HEK293 (cell line): Measurements from ENCODE around the gene KPNA6.
A peak's percentile ranks its signal among the peaks of the same experiment; 100 is the strongest.

Experiments used
- BCL11A ChIP-seq: fragments of 450-650 bp; formaldehyde crosslinking; IDR thresholded peaks from 2 replicates; pipeline ENCODE4 v1.5.1; 2016; ENCODE audit warnings: low read depth, missing biosample characterization, missing genetic modification characterization
- IKZF3 ChIP-seq: fragments of 450-650 bp; IDR thresholded peaks from 2 replicates; pipeline ENCODE4 v1.5.0; 2018; ENCODE audit warnings: missing biosample characterization, mild to moderate bottlenecking, missing genetic modification characterization, moderate library complexity
- KLF1 ChIP-seq: fragments of 450-650 bp; formaldehyde crosslinking; IDR thresholded peaks from 2 replicates; pipeline ENCODE4 v1.5.1; 2016; ENCODE audit warnings: missing biosample characterization, missing genetic modification characterization
- KLF9 ChIP-seq: fragments of 450-650 bp; formaldehyde crosslinking; IDR thresholded peaks from 2 replicates; pipeline ENCODE4 v1.5.1; 2016; ENCODE audit warnings: missing biosample characterization, missing genetic modification characterization, low read depth
- OSR2 ChIP-seq: fragments of 450-650 bp; formaldehyde crosslinking; IDR thresholded peaks from 2 replicates; pipeline ENCODE4 v1.5.1; 2016; ENCODE audit warnings: missing biosample characterization, missing genetic modification characterization
- PATZ1 ChIP-seq: fragments of 450-650 bp; formaldehyde crosslinking; IDR thresholded peaks from 2 replicates; pipeline ENCODE4 v1.5.1; 2016; ENCODE audit warnings: missing biosample characterization, missing genetic modification characterization
- TRIM28 ChIP-seq: IDR thresholded peaks from 2 replicates; pipeline ENCODE4 v1.6.1; 2011; ENCODE audit warnings: low read length, control low read depth, borderline replicate concordance
- ZBTB17 ChIP-seq: fragments of 450-650 bp; formaldehyde crosslinking; IDR thresholded peaks from 2 replicates; pipeline ENCODE4 v1.5.1; 2016; ENCODE audit warnings: missing biosample characterization, missing genetic modification characterization
- ZBTB6 ChIP-seq: fragments of 450-650 bp; formaldehyde crosslinking; IDR thresholded peaks from 2 replicates; pipeline ENCODE4 v1.5.1; 2017; ENCODE audit warnings: missing biosample characterization, missing genetic modification characterization
- ZFHX2 ChIP-seq: fragments of 450-650 bp; formaldehyde crosslinking; conservative IDR thresholded peaks from 2 replicates; pipeline ENCODE4 v1.5.1; 2016; ENCODE audit warnings: missing biosample characterization, missing genetic modification characterization
- ZFP37 ChIP-seq: fragments of 450-650 bp; formaldehyde crosslinking; IDR thresholded peaks from 2 replicates; pipeline ENCODE4 v1.5.1; 2016; ENCODE audit warnings: missing biosample characterization, missing genetic modification characterization
- ZFP69B ChIP-seq: fragments of 450-650 bp; formaldehyde crosslinking; IDR thresholded peaks from 2 replicates; pipeline ENCODE4 v1.5.1; 2016; ENCODE audit warnings: missing biosample characterization, missing genetic modification characterization
- ZNF280C ChIP-seq: fragments of 450-650 bp; formaldehyde crosslinking; IDR thresholded peaks from 2 replicates; pipeline ENCODE4 v1.5.1; 2016; ENCODE audit warnings: missing biosample characterization, missing genetic modification characterization
- ZNF514 ChIP-seq: fragments of 450-650 bp; formaldehyde crosslinking; IDR thresholded peaks from 2 replicates; pipeline ENCODE4 v1.5.1; 2016; ENCODE audit warnings: missing biosample characterization, missing genetic modification characterization
- ZNF555 ChIP-seq: fragments of 450-650 bp; formaldehyde crosslinking; conservative IDR thresholded peaks from 2 replicates; pipeline ENCODE4 v1.5.1; 2017; ENCODE audit warnings: missing biosample characterization, mild to moderate bottlenecking, missing genetic modification characterization, inconsistent platforms
- ZNF585B ChIP-seq: fragments of 450-650 bp; formaldehyde crosslinking; IDR thresholded peaks from 2 replicates; pipeline ENCODE4 v1.5.1; 2016; ENCODE audit warnings: missing biosample characterization, missing genetic modification characterization
- ZNF629 ChIP-seq: fragments of 450-650 bp; formaldehyde crosslinking; IDR thresholded peaks from 2 replicates; pipeline ENCODE4 v1.5.1; 2017; ENCODE audit warnings: missing biosample characterization, missing genetic modification characterization
- ZNF660 ChIP-seq: fragments of 450-650 bp; IDR thresholded peaks from 2 replicates; pipeline ENCODE4 v1.5.1; 2018; ENCODE audit warnings: missing biosample characterization, mild to moderate bottlenecking, missing genetic modification characterization
- ZNF704 ChIP-seq: fragments of 450-650 bp; formaldehyde crosslinking; IDR thresholded peaks from 2 replicates; pipeline ENCODE4 v1.5.1; 2016; ENCODE audit warnings: missing biosample characterization, missing genetic modification characterization
- ZNF776 ChIP-seq: fragments of 450-650 bp; formaldehyde crosslinking; IDR thresholded peaks from 2 replicates; pipeline ENCODE4 v1.5.0; 2017; ENCODE audit warnings: missing biosample characterization, missing genetic modification characterization, borderline replicate concordance
- ZNF777 ChIP-seq: fragments of 450-650 bp; formaldehyde crosslinking; IDR thresholded peaks from 2 replicates; pipeline ENCODE4 v1.5.1; 2017; ENCODE audit warnings: missing biosample characterization, missing genetic modification characterization, borderline replicate concordance
- ZSCAN16 ChIP-seq: fragments of 450-650 bp; formaldehyde crosslinking; IDR thresholded peaks from 2 replicates; pipeline ENCODE4 v1.5.1; 2016; ENCODE audit warnings: missing biosample characterization, missing genetic modification characterization
- TF ChIP-seq, protein P1 (sequence below): fragments of 450-650 bp; formaldehyde crosslinking; IDR thresholded peaks from 2 replicates; pipeline ENCODE4 v1.5.1; 2016; ENCODE audit warnings: missing biosample characterization, missing genetic modification characterization
- TF ChIP-seq, protein P2 (sequence below): fragments of 450-650 bp; formaldehyde crosslinking; IDR thresholded peaks from 2 replicates; pipeline ENCODE4 v1.5.1; 2017; ENCODE audit warnings: missing biosample characterization, missing genetic modification characterization
- TF ChIP-seq, protein P3 (sequence below): fragments of 450-650 bp; formaldehyde crosslinking; conservative IDR thresholded peaks from 2 replicates; pipeline ENCODE4 v1.5.1; 2016; ENCODE audit warnings: low read depth, missing biosample characterization, missing genetic modification characterization

The KPNA6 gene

DNA sequence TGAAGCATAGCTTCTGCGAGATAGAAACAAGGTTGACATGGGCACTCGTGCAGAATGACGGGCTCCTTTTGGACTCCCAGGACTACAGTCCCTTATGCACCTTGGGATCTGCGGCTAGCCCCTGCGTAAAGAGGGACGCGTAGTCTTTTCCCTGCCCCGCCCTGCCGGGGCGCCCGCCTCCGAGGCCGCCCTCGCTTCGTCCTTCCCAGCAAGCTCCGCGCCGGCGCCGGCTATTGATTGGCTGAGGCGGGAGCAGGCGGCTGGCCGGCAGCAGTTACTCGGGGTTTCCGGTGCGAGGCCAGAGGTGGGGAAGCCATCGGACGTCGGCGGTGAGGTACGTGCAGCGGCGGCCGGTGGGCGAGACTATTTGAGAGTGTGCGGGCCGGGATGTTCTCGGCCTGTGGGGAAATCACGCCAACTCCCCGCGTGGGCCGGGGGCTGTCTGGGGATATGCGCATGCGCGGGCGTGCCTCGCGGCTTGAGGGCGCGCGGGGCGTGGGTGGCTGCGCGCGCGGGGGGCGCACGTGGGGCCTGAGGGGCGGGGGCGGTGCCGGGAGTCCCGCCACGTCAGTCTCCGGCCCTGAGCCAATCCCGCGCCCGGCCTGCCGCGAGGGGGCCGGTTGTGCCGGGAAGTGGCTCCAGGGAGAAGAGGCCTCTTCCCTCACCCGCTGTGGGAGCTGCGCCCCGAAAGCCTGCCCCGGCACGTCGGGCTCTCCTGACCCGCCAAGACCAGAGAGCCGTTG lies 71.8 kb downstream of the KPNA6 start, which contains the start of gene TXLNA (continued):
- TF ChIP-seq ZSCAN16 (tag by site-specific recombination) (peak; percentile 40; the same call in 1 of the 2 replicates), ZNF585B (tag by site-specific recombination) (peak; percentile 91), ZNF704 (tag by site-specific recombination) (no peak), ZNF555 (tag by site-specific recombination) (no peak), ZNF280C (no peak), ZNF776 (tag by site-specific recombination) (no peak), ZFHX2 (tag by site-specific recombination) (peak; percentile 99), ZNF660 (tag by site-specific recombination) (peak; percentile 64; the same call in 1 of the 2 replicates), ZFP37 (tag by site-specific recombination) (no peak), BCL11A (tag by site-specific recombination) (peak; percentile 82; the same call in 1 of the 2 replicates), ZNF777 (tag by site-specific recombination) (no peak), IKZF3 (peak; percentile 77), PATZ1 (peak; percentile 79), KLF1 (tag by site-specific recombination) (peak; percentile 68), KLF9 (tag by site-specific recombination) (peak; percentile 67), ZBTB17 (tag by site-specific recombination) (peak; percentile 67), OSR2 (tag by site-specific recombination) (no peak; the same call in 1 of the 2 replicates), ZNF629 (tag by site-specific recombination) (peak; percentile 57), TRIM28 (no peak), ZNF514 (no peak), ZBTB6 (no peak), ZFP69B (tag by site-specific recombination) (no peak)
- TF ChIP-seq, protein P1, sequence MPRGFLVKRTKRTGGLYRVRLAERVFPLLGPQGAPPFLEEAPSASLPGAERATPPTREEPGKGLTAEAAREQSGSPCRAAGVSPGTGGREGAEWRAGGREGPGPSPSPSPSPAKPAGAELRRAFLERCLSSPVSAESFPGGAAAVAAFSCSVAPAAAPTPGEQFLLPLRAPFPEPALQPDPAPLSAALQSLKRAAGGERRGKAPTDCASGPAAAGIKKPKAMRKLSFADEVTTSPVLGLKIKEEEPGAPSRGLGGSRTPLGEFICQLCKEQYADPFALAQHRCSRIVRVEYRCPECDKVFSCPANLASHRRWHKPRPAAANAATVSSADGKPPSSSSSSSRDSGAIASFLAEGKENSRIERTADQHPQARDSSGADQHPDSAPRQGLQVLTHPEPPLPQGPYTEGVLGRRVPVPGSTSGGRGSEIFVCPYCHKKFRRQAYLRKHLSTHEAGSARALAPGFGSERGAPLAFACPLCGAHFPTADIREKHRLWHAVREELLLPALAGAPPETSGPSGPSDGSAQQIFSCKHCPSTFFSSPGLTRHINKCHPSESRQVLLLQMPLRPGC (tag by site-specific recombination) = 0 out of 2 replicates have a peak, but pooled peaks have one; percentile 12
- TF ChIP-seq, protein P2, sequence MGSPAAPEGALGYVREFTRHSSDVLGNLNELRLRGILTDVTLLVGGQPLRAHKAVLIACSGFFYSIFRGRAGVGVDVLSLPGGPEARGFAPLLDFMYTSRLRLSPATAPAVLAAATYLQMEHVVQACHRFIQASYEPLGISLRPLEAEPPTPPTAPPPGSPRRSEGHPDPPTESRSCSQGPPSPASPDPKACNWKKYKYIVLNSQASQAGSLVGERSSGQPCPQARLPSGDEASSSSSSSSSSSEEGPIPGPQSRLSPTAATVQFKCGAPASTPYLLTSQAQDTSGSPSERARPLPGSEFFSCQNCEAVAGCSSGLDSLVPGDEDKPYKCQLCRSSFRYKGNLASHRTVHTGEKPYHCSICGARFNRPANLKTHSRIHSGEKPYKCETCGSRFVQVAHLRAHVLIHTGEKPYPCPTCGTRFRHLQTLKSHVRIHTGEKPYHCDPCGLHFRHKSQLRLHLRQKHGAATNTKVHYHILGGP = no peak
- TF ChIP-seq, protein P3, sequence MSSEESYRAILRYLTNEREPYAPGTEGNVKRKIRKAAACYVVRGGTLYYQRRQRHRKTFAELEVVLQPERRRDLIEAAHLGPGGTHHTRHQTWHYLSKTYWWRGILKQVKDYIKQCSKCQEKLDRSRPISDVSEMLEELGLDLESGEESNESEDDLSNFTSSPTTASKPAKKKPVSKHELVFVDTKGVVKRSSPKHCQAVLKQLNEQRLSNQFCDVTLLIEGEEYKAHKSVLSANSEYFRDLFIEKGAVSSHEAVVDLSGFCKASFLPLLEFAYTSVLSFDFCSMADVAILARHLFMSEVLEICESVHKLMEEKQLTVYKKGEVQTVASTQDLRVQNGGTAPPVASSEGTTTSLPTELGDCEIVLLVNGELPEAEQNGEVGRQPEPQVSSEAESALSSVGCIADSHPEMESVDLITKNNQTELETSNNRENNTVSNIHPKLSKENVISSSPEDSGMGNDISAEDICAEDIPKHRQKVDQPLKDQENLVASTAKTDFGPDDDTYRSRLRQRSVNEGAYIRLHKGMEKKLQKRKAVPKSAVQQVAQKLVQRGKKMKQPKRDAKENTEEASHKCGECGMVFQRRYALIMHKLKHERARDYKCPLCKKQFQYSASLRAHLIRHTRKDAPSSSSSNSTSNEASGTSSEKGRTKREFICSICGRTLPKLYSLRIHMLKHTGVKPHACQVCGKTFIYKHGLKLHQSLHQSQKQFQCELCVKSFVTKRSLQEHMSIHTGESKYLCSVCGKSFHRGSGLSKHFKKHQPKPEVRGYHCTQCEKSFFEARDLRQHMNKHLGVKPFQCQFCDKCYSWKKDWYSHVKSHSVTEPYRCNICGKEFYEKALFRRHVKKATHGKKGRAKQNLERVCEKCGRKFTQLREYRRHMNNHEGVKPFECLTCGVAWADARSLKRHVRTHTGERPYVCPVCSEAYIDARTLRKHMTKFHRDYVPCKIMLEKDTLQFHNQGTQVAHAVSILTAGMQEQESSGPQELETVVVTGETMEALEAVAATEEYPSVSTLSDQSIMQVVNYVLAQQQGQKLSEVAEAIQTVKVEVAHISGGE (tag by site-specific recombination) = peak; percentile 86
